T47D (cell line): ENCODE results near the gene OSBPL5.

Experiments used
- DNase-seq, 2 experiments: peaks; one replicate each; pipeline versions ENCODE4 v3.0.0 to v3.0.0-alpha.2; 2011 to 2012; ENCODE audit warnings: low read depth in 1 of 2, low spot score in 1 of 2
- JUND ChIP-seq: IDR thresholded peaks from 2 replicates; pipeline ENCODE4 v1.6.1; 2012; ENCODE audit warnings: low read depth
- in situ Hi-C: cut with HindIII; loops from 2 replicates; pipeline ENCODE4 v1.10.0; 2016; ENCODE audit warnings: low sequenced_read_pairs, low pct_unique_long_range_greater_than_20kb

The OSBPL5 gene

DNA sequence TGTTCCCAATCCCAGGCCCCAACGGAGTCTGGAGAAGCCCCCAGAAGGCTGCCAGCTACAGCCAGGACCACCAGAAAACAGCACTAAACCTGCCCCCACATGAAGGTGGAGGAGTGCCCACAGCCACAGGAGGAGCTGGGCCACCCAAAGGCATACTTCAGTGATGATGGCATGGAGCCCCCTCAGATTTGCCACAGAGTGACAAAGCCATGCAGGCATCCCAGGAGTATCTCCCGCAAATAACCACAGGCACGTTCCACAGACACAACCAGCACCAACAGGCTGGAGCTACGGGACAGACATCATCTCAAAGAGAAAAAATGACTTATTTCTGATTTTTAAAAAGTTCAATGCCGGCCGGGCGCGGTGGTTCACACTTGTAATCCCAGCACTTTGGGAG lies 118.5 kb downstream of the OSBPL5 start:
- no peak for DNase-seq
- in situ Hi-C loops: no loop called here
- no peak for TF ChIP-seq JUND

DNA sequence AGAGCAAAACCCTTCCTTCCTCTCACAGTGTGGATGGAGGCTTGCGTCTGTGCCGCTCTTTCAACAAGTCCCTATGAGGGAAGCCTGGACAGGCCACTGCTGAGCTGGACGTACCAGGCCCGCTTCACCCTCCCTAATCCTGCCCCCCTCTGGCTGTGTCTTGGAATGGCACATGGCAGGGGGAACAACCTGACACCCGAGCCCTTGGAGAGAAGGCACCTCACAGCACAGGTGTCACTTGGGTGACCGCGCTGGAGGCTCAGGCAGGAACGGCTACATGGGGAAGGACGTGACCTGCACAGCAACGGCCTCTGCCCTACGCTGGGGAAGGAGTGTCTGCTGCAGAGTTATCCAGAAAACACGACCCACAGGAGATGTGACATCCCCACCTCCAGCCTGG lies 118.9 kb downstream of the OSBPL5 start:
- in situ Hi-C loops: no loop called here
- no peak for DNase-seq
- no peak for TF ChIP-seq JUND

DNA sequence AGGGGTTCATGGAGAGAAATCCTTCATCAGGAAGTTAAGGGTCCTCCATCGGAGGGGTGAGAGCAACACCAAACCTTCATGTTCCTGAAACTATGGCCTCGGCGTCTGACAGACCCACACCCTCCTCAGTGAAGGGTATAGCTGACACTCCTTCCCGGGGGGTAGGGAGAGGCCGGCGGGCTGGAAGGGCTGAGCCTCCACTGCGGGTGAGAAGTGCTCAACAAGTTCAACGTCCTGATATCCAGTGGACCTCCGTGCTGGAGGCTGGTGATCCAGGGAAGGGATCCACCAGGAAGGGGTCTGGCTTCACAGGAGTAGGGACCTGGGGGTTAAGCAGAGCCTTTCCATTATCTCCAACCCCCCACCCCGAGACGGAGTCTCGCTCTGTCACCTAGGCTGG lies 120.2 kb downstream of the OSBPL5 start:
- no peak for TF ChIP-seq JUND
- in situ Hi-C loops: no loop called here

DNA sequence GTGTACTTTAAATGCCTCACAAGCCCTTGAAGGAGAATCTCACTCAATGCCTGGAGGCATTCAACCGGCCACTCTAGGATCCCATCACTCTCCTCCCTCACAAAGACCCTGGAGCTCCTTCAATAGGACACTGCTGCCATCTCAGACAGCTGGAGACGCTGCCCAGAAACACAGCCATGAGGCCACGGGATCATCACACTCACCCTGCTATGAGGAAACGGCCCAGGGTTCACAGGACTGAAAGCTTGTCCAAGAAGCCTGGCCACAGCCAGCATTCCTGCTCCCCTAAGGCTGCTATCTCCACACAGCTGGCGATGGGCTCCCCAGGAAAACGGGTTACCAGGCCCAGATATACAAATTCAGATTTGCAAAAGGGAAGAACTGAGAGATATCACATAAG lies 121.1 kb downstream of the OSBPL5 start:
- no peak for DNase-seq
- TF ChIP-seq JUND: no peak
- in situ Hi-C loops: no loop called here

More for the DNA sequence above, 120.2 kb downstream of the OSBPL5 start:
- DNase-seq: no peak

DNA sequence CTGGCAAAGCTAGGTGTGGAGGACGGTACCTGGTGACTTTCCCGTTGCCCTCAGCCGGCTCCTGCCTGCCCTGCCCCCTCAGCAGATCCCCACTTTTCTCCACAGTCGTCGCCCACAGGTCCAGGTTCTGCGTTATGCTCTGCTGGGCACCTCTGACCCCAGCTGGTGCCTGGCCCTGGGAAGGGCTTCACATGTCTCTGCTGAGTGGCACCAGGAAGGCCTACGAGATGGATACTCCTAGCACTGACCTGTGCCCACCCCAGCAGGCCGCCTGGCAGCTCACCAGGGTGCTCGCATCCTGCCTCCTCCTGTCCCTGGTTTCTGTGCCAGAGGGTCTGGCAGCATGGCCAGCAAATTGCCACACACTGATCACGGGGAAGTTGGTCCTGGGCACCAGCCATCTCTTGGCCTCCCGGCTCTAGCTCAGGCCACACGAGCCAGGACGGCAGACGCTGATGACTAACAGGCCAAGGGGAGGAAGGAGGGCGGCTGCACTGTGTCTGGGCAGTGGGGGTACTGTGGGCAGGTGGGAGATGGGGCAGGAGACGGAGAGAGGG lies 121.7 kb downstream of the OSBPL5 start:
- in situ Hi-C loops: no loop called here
- no peak for TF ChIP-seq JUND
- DNase-seq: no peak

DNA sequence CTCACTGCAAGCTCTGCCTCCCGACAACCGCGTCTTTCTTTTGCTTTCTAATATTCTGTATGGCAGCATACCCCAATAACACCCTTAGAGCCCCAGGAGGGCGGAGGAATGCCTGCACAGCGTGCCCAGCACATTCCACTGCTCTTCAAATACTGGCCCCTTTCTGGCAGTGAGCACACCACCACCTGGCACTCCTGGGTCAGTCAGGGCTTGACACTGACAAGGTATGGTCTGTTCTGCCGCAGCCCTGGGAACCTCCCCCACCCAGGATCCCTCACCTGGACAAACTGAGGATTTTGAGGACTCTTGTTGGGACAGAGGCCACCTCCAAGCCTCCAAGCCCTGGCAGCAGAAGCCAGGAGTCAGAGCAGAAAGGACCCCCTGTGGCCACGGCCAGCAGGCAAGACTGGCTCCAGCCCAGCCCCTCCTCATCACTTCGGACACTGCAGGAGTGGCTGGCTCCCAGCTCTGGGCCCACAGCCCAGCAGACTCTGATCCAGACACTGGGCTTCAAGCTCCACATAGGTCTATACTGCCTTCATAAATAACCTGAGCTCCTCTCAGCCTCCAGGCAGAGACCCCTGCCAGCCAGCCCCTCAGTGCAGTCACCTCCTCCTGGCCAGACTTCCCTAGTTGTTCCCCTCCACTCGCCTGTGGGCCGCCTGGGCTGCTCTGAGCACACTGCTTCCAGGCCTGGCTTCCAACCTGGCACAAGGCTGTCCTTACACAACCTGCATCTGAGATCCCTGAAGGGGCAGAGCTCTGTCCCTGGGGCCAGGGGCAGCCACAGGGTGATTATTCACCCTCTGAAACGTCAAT lies 122.4 kb downstream of the OSBPL5 start:
- TF ChIP-seq JUND: no peak
- no peak for DNase-seq
- in situ Hi-C loops: no loop called here

DNA sequence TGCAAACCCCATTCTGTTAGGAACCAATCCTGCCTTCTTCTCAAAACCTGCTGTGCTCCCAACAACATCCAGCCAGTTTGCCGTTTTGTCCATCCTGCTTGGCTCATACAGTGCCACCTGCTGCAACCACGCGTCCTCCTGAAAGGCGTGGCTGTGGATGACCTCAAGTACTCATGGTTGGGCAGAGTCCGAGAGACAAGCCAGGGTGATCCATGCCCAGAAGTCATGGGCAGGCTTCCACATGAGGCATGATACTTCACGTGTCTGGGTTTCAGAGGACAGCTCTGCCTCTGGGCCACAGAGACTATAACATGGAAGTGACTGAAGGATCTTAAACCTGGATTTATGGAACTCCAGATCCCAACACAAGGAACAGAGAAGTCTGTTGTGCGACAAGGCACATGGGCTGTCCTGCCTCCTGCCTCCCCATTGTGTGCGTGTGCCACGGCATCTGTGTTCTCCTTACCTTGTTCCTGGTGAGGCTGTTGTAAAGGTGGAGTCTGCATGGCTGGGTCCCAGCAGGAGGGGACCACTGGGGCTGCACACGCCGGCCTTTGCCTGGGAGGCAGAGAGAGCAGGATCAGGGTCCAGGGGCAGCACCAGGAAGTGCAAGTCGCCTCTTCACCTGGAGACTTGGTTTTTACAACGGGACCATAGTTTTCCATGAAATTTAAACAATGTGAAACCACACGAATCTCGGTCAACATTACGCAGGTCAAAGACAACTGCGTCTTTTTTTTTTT lies 123.2 kb downstream of the OSBPL5 start:
- in situ Hi-C loops: no loop called here

DNA sequence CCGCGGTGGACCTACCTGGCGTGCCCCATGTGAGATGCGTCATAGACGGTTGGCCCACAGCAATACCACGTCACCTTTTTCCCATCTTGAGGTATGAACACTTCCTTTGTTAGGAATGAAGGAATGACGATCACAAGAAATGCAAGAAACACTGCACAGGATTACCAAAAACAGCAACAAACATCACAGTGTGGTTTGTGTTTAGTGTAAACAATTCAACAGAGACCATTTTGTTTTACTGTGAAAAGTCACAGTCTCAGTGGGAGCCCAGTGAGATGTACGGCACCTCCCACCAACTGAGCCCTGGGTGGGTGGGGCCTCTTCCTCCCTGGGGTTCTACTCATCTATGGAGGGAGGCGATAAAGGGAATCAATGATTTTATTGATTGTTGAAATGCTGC lies 124.2 kb downstream of the OSBPL5 start:
- in situ Hi-C loops: no loop called here
- no peak for DNase-seq
- no peak for TF ChIP-seq JUND

More for the DNA sequence above, 123.2 kb downstream of the OSBPL5 start:
- TF ChIP-seq JUND: no peak
- no peak for DNase-seq

DNA sequence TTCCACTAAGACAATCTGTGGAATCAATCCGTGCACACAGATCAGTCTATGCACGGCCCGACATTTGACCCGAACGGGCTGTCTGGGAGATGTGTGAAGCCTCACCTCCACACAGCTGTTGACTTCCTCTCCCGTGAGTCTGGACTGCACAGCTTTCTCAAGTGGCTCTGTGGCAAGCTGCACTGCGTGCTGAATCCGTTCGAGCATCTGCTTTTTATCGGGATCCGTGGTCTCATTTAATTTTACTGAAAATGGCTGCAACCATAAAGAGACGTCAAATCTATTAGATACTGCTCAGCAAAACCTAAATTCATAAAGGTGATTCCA lies 127.2 kb downstream of the OSBPL5 start:
- DNase-seq: no peak
- TF ChIP-seq JUND: no peak
- in situ Hi-C loops: no loop called here
